IPS-18c (cell line): ENCODE measurements around the gene INO80.

Experiments used
- H3K4me3 ChIP-seq: 2 replicates; pipeline ENCODE4 v1.7.0; 2013; ENCODE audit warnings: low read depth, mild to moderate bottlenecking, low read length, moderate library complexity; ENCODE audit not compliant: insufficient read depth
- H3K9me3 ChIP-seq: one replicate; pipeline ENCODE4 v1.6.1; 2013; ENCODE audit warnings: mild to moderate bottlenecking, low read length, moderate library complexity; ENCODE audit not compliant: control insufficient read depth, insufficient read depth

Gene INO80

DNA sequence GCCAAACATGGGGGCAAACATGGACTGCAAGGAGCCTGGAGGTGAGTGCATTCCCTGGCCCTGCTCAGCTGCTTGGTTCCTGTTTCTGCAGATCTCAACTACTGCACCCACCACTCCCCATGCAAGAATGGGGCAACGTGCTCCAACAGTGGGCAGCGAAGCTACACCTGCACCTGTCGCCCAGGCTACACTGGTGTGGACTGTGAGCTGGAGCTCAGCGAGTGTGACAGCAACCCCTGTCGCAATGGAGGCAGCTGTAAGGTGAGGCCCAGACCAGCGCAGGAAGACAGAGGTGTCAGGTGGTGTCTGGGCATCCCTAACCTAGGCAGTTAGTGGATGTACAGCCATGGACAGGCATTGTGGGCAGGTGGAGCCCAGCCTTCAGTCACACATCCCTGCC is 181.6 kb downstream of the INO80 start:
- peaks cover 3% of the 10 kb centered on the region for H3K9me3 ChIP-seq
- H3K4me3 ChIP-seq, result no peak overlapping the region

- H3K4me3 ChIP-seq, result no peak overlapping the region
- peaks cover 3% of the 10 kb centered on the region for H3K9me3 ChIP-seq
Observed at GRCh38 chr15:40933517-40933902, 182.6 kb downstream of the INO80 start.

GRCh38 chr15:40932649-40933516 is 183.2 kb downstream of the INO80 start:
- H3K9me3 ChIP-seq, result peaks cover 3% of the 10 kb centered on the region
- H3K4me3 ChIP-seq, result no peak overlapping the region

- Histone ChIP-seq H3K9me3 (peaks cover 3% of the 10 kb centered on the region), H3K4me3 (no peak overlapping the region)
Observed at GRCh38 chr15:40932156-40932555, 183.9 kb downstream of the INO80 start.

DNA sequence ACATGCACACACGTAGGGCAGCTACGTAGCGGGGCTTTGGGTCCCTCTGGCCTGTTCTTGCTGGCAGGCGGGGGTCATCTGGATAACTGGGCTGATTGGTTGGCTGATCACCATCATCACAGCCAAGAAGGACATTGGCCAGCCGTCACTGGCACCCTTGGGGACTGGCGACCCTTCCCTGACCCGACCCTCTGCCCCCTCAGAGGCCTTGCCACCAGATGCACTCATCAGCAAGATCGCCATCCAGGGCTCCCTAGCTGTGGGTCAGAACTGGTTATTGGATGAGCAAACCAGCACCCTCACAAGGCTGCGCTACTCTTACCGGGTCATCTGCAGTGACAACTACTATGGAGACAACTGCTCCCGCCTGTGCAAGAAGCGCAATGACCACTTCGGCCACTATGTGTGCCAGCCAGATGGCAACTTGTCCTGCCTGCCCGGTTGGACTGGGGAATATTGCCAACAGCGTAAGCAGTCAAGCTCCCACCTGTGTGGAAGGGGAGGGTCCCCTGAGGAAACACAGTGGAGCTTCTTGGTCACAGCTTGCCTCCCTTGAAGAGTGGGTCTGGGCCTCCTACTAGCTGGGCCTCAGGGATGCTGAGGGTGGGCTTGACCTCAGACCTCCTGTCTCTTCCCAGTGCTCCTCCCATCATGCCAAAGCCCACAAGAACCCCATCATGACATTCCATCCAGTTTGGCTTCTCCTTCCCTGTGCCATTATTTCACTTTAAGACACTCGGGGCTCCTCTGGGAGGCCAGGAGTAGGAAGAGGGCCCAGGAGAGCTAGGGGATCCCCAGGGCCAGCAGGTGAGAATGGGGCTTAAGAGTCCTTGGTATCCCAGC is 184.6 kb downstream of the INO80 start:
- peaks cover 3% of the 10 kb centered on the region for H3K9me3 ChIP-seq
- H3K4me3 ChIP-seq, result peak overlapping the region; percentile 53; the same call in 1 of the 2 replicates

DNA sequence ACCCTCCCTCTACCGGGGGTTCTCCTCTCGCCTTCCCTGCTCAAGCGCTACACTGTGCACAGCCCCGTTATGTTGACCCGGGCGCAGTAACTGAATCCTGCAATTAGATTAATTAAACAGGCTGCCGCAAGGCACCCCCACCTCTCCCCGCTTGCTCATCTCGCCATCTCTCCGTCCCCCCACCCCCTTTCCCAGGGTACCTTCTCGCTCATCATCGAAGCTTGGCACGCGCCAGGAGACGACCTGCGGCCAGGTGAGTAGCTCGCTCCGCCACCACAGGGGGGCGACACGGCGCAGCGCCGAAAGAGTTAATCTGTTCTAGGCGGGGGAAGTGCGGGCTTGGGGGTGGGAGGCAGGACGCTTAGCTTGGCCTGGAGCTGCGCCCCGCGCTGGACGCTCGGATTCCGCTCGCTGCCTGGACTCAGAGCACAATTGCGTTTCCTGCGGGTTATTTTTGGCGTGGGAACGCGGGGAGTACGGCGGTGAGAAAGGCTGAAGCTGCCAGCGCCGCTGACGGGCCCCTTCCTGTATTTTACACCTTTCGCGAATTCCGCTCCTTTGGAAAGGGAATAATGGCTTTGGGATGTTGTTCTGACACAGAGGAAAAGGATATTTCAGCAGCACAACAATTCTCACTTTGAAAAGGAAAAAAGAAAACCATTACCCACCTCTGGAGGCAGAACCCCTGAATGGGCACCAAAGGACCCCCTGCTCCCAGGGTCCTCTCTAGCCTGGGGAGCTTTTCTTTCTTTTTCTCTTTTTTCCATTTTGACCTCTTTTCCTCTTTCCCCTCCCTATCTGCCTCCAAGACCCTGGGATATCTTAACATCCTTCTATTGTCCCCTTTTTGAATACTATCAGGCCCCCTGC is 185.4 kb downstream of the INO80 start:
- Histone ChIP-seq H3K9me3 (peaks cover 3% of the 10 kb centered on the region), H3K4me3 (peak overlapping the region; percentile 53)

DNA sequence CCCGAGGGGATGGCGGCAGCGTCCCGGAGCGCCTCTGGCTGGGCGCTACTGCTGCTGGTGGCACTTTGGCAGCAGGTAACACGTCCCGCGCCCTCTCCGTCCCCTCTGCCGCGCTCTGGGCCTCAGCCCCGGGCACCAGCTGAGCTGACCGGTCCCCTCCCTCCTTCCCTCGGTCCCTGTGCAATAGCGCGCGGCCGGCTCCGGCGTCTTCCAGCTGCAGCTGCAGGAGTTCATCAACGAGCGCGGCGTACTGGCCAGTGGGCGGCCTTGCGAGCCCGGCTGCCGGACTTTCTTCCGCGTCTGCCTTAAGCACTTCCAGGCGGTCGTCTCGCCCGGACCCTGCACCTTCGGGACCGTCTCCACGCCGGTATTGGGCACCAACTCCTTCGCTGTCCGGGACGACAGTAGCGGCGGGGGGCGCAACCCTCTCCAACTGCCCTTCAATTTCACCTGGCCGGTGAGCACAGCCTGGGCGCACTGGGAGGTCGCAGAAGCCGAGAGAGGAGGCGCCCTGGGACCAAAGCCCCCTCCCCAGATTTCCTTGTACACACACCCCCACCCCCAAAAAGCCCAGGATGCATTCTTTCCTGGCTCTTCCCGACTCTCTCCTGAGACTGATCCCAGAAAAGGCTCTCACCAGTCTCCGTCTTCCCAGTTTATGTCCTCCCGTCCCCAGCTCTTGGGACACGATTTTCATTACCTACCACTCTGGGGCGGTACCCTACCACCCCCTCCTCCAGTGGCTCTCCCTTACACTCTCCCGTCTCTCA is 186.2 kb downstream of the INO80 start:
- peaks cover 3% of the 10 kb centered on the region for H3K9me3 ChIP-seq
- peak overlapping the region; percentile 44 for H3K4me3 ChIP-seq
